ENCODE results near the gene MBNL3. TPM values are rescaled to one million over a fixed set of nuclear protein-coding genes. Genes with fewer than 3 reads are reported as not detected.
A peak's percentile ranks its signal among the peaks of the same experiment; 100 is the strongest.

MBNL3 gene
- total and polyA plus RNA-seq, 11 donors: 0.71 to 21.9 (median 9.3) TPM

DNA sequence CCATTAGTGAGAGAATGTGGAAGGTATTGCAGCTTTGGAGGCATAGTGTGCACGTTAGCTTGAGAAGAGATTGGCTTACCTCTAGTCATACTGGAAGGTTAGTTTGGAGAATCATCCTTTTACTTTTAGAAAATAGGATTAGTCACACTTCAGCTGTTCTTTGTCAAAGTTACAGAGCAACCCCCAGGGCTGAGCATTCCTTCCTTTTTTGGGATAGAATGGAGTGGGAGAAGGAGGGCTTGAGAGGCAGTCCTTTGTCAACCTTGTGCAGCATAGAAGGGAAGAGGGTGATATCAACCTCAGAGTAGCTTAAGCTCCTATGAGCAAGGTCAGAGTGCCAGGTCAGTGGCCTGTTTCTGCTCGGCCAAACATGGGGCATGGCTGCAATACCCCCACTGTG lies 8.6 kb upstream of the MBNL3 start:
- Histone ChIP-seq H3K27ac (no peak overlapping the region), H3K36me3 (no peaks in the 10 kb centered on the region), H3K27me3 (peaks cover 0 to 30% (median 0%) of the 10 kb centered on the region in 9 donors), H3K9me3 (no peaks in the 10 kb centered on the region), H3K4me1 (no peaks in the 10 kb centered on the region), H3K4me3 (no peak overlapping the region)
- DNase-seq (no peak), ATAC-seq (no peak)
- intact Hi-C loops (cut with DNase I): no loop called here
- whole genome bisulfite sequencing, 4 donors: 62 to 90% (median 80%) methylated on average over 2 of the region's 2 CpGs
- no peak for TF ChIP-seq POLR2A (IDR thresholded peaks at IDR 0.05)
- TF ChIP-seq, protein P1, sequence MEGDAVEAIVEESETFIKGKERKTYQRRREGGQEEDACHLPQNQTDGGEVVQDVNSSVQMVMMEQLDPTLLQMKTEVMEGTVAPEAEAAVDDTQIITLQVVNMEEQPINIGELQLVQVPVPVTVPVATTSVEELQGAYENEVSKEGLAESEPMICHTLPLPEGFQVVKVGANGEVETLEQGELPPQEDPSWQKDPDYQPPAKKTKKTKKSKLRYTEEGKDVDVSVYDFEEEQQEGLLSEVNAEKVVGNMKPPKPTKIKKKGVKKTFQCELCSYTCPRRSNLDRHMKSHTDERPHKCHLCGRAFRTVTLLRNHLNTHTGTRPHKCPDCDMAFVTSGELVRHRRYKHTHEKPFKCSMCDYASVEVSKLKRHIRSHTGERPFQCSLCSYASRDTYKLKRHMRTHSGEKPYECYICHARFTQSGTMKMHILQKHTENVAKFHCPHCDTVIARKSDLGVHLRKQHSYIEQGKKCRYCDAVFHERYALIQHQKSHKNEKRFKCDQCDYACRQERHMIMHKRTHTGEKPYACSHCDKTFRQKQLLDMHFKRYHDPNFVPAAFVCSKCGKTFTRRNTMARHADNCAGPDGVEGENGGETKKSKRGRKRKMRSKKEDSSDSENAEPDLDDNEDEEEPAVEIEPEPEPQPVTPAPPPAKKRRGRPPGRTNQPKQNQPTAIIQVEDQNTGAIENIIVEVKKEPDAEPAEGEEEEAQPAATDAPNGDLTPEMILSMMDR (IDR thresholded peaks at IDR 0.05): no peak

DNA sequence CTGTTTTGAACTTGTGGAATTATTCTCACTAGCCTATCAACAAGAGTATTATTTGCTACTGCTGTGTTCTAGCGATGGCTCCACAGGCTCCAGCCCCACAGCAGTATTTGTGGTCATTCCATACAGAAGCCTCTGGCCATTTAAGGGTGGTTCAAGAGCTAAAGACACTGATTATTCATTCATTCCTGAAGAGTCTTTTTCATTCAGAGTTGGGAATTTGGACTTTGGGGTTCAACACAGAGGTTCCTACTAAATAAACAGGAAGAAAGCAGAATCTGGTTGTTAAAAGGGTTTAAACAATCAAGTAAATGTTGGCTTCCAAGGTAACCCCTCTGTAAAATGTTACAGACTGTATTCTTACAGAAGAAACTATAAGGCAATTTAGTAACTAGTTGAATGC lies 4.3 kb upstream of the MBNL3 start:
- no peak for DNase-seq
- peaks cover 0 to 9% (median 0%) of the 10 kb centered on the region in 9 donors for H3K27me3 ChIP-seq

DNA sequence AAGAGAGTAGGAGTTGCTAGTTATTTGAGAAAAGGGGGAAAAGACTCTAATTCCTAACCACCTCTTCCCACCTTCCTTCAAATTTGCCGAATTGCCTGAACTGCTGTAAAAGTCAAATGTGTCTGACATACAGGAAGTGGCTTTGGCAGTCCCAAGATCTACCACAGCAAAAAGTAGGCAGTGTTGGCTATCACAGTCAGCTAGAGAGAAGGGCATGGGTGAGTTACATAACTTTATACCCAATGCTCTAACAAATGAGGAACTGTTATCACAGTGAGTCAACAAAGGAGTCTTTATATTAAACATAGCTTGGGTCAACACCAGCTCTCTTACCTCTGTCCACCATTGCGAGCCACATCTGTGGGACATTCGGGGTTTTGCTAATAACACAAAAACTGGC lies 2.4 kb upstream of the MBNL3 start:
- WGBS, 4 donors: 73 to 80% (median 79%) methylated on average over 3 of the region's 3 CpGs
- intact Hi-C loops (cut with DNase I): no loop called here
- H3K27me3 ChIP-seq: peaks cover 0 to 13% (median 0%) of the 10 kb centered on the region in 9 donors
- ATAC-seq: peak in 2 of 4 donors; percentile 41 to 44
- H3K36me3 ChIP-seq: no peaks in the 10 kb centered on the region
- TF ChIP-seq, protein P1 (IDR thresholded peaks at IDR 0.05): no peak
- no peak for TF ChIP-seq POLR2A (IDR thresholded peaks at IDR 0.05)
- DNase-seq: no peak
- peak overlapping the region in 1 of 12 donors; percentile 18 for H3K27ac ChIP-seq
- H3K9me3 ChIP-seq: no peaks in the 10 kb centered on the region
- peaks cover 0 to 18% (median 0%) of the 10 kb centered on the region in 12 donors for H3K4me1 ChIP-seq
- no peak overlapping the region for H3K4me3 ChIP-seq

More for the DNA sequence above, 4.3 kb upstream of the MBNL3 start:
- no peak for TF ChIP-seq POLR2A (IDR thresholded peaks at IDR 0.05)
- TF ChIP-seq, protein P1 (IDR thresholded peaks at IDR 0.05): no peak
- intact Hi-C loops (cut with DNase I): no loop called here
- Histone ChIP-seq H3K27ac (no peak overlapping the region), H3K4me3 (no peak overlapping the region), H3K36me3 (no peaks in the 10 kb centered on the region), H3K4me1 (peaks cover 0 to 4% (median 0%) of the 10 kb centered on the region in 12 donors), H3K9me3 (no peaks in the 10 kb centered on the region)
- ATAC-seq: no peak
- 38 to 94% (median 65%) methylated on average over 1 of the region's 1 CpG for WGBS, 4 donors

DNA sequence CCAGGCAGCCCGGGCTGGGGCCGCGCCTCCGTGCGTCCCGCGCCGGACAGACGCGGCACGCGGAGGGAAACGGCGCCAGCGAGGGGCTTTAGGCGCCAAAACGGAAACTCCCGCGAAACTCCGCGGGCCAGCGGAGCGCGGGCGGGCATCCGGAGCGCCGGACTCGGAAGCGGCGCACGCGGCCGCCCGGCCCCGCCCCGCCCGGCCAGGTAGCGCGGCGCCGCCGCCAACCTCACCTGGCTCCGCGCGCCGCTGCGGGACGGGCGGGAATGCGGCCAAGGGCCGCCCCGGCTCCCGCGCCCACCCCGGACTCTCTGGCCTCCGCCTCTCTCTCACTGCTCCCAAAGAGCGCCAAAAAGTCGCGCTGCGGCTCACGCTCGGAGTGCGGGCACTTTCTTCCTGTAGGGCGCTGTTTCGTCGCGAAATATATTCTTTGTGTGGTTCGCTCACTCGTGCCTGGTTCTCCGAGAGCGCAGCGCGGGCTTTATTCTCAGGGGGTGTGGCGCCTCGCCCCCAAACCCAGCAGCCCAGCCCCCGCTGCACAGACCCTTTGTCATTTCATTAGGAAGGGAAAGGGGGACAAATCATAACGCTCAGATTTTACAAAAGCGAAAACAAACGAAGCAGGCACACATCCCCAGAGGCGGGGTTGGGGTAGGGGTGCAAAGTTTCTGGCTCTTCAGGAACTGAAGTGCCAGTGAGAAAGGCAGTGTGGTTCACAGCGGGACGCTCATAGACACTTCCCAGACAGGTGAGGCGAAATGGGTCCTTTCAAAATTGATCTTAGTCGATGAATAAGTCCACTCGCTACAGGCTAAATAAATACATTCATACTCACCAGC lies 961 bp upstream of the MBNL3 start:
- intact Hi-C loops (cut with DNase I): loop anchor here in 1 of 10 donors (10.0 kb wide), 1 partner anchor 195 kb away; no protein-coding TSS in a partner anchor

More for the DNA sequence above, 961 bp upstream of the MBNL3 start:
- no peak for TF ChIP-seq POLR2A (IDR thresholded peaks at IDR 0.05)
- TF ChIP-seq, protein P1 (IDR thresholded peaks at IDR 0.05): no peak
- Histone ChIP-seq H3K36me3 (no peaks in the 10 kb centered on the region), H3K27me3 (peaks cover 0 to 10% (median 0%) of the 10 kb centered on the region in 9 donors), H3K4me3 (peak overlapping the region; percentile 23 to 82 (median 63)), H3K27ac (peak overlapping the region in 11 of 12 donors; percentile 43 to 90 (median 72)), H3K9me3 (no peaks in the 10 kb centered on the region), H3K4me1 (peaks cover 0 to 18% (median 0%) of the 10 kb centered on the region in 12 donors)
- peak in 2 of 4 donors; percentile 8 to 39 for ATAC-seq
- peak; percentile 11 to 61 (median 25) for DNase-seq
- WGBS, 4 donors: 1 to 47% (median 20%) methylated on average over 34 to 86 of the region's 86 CpGs

Data from heart left ventricle (tissue), 16 donors.